ENCODE measurements around the gene F11R.
"Not testable (repeated sequence)": the region's sequence is repeated elsewhere in the genome, so short reads cannot be mapped to it uniquely, and the experiment has no call there.

Gene F11R

DNA sequence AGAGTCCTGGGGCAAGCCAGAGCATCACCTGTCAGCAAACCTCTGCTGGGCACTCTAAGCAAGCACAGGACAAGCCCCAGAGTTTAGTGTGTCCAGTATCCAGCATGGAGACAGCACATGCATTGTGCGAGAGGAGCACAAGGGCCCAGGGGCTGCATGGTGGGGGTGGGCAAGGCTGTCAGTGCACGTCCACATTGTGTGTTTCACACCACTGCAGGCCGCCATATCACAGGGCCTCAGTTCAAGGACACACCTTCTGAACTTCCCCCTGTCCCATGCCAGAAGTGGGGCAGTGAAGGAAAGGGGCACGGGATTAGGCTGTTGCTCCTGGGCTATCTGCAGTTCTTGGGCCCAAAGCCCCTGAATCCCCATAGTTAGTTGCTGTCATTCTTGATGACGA, 18.6 kb upstream of the F11R start:
- DNase-seq: no peak

DNA sequence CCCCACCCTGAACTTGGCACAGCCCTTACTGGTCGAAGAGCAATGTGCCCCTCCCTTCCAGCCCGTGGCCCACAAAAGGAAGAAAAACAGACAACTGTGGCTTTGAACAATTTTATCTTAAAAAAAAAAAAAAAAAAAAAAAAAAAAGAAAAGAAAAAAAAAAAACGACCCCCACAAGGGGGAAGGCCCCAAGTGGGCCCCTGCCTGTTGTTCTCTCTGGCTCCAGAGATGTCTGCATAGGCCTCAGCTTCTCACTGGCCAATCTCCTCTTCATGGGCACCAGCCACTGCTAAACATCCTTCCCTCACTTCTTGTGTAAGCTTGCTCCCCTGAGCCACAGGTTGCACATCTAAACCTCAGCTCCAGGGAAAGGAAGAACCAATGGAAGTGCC, 18.2 kb upstream of the F11R start:
- no peak for DNase-seq

DNA sequence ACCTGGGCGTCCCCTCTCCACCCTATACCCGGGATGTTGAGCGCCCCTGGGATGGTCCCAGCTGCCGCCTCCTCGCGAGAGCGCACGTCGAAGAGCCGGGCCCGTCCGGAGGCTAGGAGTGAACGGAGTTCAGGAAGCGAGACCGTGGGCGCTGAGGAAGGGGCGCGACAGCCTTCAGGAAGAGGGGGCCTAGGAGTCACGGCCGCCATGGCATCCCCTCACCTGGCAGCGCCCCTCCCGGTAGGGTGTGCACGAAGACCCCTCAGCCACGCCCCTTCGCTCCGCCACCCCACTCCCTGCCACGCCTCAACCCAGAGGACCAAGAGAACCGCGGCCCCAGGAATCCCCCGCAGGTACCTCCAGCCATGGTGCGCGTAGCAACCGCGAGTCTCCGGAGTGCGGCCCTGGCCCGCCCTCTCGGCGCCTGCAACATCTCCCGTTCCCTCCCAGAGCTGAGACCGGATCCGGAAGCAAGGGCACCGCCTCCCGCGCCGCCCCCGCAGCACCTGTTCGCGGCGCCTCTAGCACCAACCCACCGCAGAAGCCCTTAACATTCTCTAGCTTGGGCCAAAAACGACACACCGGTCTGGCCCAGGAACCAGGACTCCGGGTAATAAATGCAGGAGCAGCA, 17.7 kb upstream of the F11R start, which contains the start of gene TSTD1:
TSTD1 (minus strand) TSS at position 442 of the 631 bp plus-strand sequence; CDS start at position 367, 75 bp downstream.
- DNase-seq: peak; percentile 91

DNA sequence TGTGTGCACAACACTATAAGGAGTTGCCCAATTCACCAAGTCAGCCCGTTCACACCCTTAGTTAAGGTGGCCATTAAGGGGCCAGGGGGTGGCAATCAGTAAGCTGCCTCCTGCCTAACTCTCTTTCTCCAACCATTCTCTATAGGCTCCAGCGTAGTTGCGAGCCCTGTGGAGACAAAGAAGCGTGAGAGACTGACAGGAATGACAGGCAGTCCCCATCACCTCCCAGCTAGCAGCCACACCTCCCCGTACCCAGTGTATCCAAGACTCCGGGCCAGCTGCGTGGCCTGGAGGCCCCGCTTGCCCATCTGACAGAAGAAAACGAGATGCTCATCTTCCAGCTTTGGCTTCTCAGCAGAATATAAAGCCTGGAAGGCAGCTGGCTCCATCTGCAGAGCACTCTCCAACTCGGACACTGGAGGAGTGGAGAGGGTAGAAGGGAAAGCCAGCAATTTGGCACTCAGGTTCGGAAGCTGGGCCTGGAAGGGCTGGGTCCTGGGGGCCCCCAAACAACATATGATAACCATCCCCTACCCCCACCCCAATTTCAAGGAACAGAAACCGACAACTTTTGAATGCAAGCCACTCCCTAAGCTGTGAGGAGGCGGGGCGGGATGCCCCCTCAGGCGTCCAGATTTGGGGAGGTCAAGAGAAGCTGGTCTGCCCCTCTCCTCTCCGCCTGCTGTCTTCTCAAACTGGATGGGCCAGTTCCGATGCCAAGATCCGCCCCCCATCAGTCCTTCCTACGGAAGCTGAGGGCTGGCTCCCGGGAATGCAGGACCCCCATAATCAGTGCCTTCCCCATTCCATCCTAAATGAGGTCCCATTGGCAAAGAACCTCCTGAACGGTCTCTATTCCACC, 16.9 kb upstream of the F11R start:
- DNase-seq: no peak

DNA sequence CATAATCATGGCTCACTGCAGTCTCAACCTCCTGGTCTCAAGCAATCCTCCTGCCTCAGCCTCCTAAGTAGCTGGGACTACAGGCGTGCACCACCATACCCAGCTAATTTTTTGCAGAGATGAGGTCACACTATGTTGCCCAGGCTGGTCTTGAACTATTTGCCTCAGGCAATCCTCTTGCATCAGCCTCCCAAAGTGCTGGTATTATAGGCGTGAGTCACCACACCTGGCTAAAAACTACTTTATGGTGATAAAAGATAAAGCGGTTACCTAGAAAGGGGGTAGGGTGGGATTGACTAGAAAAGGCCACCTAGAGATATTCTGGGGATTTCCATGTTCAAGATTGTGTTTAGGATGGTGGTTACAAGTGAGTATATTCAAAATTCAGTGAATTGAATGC, 12.8 kb upstream of the F11R start:
- DNase-seq: no peak

DNA sequence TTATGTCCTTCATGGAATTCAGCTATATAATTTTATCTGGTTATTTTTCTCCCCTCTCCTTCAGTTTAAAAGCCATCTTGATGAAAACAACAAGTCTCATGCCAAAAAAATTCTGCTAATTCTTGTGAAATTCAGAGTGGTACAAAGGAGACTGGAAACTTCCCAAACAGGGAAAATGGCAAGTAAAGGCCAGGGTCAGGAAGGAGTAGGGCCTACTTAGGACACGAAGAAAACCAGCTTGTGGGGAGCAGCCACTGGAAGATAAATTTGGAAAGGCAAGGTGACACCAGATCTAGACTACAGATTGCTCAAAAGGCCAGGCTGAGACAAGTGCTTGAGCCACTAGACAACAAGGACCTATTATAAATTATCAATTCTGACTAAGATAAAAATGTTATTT, 11.5 kb upstream of the F11R start:
- DNase-seq: no peak

DNA sequence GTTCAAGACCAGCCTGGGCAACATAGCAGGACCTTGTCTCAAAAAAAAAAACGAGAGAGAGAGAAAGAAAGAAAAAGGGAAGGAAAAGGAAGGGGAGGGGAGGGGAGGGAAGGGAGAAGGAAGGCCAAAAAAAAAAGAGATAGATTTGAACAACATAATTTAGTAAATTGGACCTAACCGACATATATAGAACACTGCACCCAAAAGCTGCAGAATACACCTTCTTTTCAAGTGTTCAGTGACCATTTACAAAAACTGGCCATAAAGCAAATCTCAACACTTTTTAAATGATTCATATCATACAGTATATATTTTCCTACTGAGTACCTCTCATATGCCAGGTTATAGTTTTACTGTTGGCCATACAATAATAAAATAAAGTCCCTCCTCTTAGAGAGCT, 10.9 kb upstream of the F11R start:
- no peak for DNase-seq

DNA sequence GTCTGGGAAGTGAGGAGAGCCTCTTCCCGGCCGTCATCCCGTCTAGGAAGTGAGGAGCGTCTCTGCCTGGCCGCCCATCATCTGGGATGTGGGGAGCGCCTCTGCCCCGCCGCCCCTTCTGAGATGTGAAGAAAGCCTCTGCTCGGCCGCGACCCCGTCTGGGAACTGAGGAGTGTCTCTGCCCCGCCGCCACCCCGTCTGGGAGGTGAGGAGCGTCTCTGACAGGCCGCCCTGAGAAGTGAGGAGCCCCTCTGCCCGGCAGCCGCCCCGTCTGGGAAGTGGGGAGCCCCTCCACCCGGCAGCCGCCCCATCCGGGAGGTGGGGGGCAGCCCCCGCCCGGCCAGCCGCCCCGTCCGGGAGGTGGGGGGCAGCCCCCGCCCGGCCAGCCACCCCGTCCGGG, 8.5 kb upstream of the F11R start:
- not testable (repeated sequence) for DNase-seq

DNA sequence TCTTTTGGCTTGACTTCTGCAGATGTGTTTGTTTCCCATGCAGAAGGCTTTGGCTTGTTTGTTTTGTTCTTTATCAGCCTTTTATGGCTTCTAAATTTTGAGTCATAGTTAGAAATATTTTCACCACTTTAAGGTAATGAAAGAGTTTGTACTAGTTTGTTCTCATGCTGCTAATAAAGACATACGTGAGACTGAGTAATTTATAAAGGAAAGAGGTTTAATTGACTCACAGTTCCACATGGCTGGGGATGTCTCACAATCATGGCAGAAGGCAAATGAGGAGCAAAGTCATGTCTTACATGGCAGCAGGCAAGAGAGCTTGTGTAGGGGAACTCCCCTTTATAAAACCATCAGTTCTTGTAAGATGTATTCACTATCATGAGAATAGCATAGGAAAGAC, 6.0 kb upstream of the F11R start:
- not testable (repeated sequence) for DNase-seq

DNA sequence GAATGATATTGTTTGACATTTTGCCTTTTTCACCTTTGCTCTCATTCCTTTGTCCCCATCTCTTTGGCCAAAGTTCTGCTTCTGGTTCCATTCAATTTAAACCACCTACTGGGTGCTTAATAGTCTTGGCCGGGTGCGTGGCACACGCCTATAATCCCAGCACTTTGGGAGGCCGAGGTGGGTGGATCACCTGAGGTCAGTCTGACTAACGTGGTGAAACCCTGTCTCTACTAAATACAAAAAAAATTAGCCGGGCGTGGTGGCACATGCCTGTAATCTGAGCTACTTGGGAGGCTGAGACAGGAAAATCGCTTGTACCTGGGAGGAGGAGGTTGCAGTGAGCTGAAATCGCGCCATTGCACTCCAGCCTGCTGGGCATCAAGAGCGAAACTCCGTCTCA, 1.5 kb upstream of the F11R start:
- DNase-seq: not testable (repeated sequence)

DNA sequence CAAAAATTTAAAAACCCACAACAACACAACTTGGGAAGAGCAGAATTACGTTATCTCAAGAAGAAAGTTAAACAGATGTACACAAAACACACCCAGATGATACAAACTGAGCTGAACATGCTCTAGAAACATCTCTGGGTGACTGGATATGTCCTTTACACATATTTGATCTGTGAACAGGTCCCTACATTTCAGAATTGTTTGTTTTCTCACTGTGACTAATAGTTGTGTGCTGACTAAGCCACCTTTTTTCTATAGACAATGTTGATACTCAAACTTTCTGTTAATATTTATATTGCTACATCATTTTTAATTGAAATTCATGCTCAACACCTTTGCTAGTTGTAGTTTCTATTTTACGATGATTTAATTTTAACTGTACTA, 1.0 kb upstream of the F11R start:
- DNase-seq: no peak

DNA sequence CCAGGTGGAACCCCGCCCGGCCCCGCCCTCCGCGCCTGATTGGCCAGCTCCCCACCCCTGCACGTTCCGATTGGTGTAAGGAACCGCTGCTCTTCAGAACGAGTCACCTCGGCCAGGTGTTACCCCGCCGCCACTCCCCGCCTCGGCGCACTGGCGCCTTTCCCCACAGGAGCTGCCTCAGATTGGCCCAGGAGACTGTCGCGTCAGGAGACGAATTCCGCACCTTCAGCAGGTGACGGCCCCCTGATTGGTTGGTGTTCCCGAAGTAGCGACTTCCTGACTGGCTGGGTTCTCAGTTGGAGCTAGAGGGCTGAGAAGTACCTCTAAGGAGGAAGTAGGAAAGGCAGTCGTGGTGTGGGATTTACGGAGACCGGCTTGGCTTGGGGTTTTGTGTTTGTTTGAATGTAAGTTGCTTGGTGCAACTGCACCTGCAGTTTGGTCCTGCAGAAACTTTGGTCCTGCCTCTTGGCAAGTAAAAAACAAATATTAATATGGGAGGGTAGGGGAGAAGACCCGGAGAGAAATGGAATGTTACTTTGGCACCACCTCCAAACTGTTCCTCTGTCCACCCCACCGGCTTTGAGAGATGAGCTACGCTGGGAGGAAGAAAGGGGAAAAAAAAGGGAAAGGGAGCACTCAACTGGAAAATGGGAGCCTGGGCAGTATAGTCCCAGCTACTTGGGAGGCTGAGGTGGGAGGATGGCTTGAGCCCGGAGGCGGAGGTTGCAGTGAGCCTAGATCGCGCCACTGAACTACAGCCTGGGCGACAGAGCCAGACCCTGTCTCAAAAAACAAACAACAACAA, 415 bp upstream of the F11R start:
- peak; percentile 99 for DNase-seq

DNA sequence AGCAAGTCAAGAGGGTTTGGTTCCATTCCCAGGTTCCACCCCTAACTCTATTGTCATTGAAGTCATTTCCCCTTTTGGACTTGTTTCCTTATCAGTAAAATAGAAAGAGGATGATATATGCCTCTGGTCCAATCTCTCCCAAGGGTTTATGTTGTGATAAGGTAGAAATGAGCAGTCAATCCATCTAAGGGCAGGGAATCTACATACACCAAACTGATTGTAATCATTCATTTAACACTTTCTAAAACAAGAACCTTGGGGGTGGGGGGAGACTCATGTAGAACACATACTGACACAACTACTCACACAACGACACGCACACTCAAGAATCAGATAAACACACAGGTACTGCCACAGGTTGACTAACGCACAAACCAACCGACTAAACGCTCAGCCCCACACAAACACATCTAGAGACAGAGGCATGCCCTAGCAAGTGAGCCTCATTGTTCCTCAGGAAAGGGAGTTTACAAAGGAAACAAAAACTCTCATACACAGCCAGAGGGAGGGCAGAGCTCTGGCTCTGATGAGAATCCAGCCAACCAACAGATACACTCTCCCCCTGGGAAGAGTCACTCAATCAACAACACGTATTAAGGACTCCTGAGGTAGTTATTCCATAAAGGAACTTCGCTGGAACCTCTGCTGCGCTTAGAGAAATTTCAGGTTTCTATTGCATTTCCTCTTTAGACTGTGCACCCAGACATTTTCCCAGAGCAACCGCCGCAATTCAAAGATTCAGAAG, 1.0 kb downstream of the F11R start:
- DNase-seq: no peak

DNA sequence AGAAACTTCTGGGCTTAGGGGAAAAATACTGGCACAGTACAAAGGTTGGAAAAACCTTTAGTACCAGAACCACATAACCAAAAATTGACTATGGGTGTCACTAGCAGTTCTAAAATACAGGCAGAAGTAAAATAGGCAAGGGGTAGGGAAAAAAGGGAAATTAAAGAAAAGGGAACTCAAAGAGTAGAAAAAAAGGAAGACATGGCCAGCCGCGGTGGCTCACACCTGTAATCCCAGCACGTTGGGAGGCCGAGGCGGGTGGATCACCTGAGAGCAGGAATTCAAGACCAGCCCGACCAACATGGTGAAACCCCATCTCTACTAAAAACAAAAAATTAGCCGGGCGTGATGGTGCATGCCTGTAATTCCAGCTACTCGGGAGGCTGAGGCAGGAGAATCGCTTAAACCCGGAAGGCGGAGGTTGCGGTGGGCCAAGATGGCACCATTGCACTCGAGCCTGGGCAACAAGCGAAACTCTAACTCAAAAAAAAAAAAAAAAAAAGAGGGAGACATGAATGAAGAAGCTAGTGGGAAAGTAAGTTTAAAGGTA, 1.8 kb downstream of the F11R start:
- not testable (repeated sequence) for DNase-seq

DNA sequence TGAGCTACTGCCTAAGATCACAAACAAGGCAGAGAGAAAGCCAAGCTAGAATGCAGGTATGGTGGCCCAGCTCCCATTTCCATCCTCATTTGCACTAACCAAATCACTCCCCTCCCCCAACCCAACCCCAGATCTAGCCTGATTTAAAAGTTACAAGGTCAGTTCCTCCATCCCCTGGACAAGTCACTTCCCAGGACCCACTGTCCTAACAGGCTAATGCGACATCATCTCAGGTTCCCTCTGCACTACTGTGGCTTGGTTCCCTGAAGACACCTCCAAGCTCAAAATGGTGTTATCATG, 2.4 kb downstream of the F11R start:
- no peak for DNase-seq

DNA sequence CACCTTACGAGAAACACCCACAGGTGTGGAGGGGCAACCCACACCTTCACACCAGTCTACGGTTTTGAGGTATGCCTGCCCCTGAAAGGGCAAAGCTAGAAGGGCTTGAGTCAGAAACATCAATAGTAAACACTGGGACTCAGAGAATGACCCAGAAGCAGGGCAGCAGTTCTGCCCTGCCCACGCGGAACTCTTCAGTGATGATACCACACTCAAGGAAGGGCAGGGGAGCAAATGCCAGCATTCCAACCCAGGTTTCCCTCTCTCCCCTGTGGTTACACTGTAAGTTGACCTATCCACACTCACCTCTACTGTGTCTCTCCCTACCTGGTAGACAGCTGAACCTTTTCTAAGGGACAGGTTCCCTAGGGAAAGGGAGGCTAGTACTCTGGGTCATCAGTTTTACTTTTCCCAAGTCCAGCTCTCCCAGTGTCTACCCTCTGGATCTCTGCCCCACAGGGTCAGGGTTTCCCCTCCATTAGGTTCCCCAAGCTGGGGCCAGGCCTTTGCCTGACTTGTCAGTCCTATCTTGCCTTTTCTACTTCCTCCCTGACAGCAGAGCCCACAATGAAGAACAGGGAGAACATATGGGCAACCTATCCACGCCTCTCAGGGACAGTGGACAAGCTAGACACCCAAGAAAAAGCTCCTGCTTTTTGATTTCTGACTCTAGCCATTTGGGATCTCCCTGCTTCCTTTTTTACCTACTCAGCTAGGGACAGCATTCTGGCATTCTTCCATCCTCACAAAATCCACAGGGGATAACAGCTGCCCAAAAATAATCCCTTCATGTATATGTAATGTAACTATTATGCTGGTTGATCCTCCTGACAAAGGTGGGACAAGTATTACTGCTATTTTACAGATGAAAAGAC, 3.0 kb downstream of the F11R start:
- DNase-seq: no peak

DNA sequence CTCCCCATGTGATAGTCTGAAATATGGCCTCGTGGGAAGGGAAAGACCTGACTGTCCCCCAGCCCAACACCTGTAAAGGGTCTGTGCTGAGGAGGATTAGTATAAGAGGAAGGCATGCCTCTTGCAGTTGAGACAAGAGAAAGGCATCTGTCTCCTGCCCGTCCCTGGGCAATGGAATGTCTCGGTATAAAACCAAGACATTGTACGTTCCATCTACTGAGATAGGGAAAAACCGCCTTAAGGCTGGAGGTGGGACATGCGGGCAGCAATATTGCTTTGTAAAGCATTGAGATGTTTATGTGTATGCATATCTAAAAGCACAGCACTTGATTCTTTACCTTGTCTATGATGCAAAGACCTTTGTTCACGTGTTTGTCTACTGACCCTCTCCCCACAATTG, 3.8 kb downstream of the F11R start:
- not testable (repeated sequence) for DNase-seq

DNA sequence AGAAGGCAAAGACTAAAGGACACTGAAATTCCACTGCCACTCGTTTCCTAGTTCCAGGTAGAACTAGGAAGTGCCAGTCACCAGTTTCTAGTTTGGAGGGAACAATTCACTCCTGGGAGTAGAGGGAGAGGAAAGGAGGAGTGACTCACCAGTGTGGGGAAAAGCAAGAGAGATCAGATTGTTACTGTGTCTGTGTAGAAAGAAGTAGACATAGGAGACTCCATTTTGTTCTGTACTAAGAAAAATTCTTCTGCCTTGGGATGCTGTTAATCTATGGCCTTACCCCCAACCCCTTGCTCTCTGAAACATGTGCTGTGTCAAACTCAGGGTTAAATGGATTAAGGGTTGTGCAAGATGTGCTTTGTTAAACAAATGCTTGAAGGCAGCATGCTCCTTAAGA, 4.3 kb downstream of the F11R start:
- not testable (repeated sequence) for DNase-seq

DNA sequence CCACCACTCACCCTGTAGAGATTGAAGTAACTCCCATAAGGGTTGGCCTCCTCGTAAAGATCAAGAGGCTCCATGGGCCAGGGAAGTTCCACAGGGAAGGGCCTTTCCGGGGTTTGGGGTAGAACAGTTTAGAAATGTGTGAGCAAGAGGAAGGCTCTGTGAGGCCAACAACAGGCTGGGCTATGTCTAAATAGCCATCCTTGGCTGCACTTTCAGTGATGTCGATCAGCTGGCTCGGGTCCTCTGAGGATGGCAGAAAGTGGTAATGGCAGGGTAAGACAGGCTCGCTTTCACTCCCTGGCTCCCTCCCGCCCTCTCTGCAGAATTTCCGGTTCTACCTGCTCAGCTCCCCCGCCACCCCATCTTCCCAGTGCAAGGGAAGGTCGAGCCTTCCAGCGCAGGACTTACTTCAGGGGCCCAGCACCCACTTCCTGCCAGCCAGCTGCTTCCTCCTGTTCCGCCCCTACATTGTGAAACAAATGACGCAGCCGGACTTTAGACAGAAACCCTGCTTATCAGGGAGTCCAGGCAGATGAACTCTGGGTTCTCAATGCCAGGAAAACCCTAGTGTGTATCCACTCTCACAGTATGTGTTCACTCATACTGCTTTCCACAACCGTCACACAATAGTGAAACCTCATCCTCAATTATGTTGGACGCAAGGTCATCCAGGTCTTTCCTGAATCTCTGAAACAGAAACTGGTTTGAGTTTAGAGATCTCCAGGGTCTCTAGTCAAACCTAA, 7.3 kb downstream of the F11R start:
- peak; percentile 95 for DNase-seq

DNA sequence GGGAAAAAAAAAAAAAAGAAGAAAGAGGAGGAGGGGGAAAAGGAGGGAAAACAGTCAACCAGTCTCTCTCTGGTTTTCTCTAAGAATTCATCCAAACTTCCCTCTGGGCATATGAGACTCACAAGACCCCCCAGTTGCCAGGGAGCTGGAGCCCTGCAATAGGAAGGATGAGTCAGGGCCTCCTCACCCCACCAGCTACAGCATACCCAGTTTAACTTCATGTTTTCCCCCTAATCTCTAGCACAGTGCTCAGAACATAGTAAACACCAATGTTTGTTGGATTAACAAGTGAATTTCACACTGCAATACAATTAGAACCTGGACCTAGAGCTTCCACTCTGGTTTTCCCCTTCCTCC, 7.8 kb downstream of the F11R start:
- DNase-seq: no peak

DNA sequence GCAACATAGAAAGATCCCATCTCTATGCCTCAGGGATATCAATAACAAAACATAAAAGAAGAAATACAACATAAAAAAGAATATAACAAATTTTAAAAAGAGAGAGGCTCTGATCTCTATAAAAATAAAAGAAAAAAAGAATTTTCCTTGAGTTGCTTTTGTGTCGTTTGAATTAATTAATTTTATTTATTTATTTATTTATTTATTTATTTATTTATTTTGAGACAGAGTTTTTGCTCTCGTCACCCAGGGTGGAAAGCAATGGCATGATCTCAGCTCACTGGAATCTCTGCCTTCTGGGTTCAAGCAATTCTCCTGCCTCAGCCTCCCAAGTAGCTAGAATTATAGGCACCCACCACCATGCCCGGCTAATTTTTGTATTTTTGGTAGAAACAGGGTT, 8.5 kb downstream of the F11R start:
- no peak for DNase-seq

Measured in RPMI8226 (cell line).